ENCODE results near the gene BIRC6. TPM values are rescaled to one million over a fixed set of nuclear protein-coding genes. Genes with fewer than 3 reads are reported as not detected.
"Not testable (repeated sequence)": the region's sequence is repeated elsewhere in the genome, so short reads cannot be mapped to it uniquely, and the experiment has no call there.

Gene BIRC6
- 16.4 and 29.7 TPM in 2 replicates for total RNA-seq (2014; rRNA removed; shearing (Covaris generic))

- DNase-seq (ENCODE audit: low spot score): peak; percentile 88
Observed at GRCh38 chr2:32356681-32357317, at the start of gene BIRC6. TSS of gene BIRC6 (plus strand) at chr2:32357023. CDS start at chr2:32357162, 139 bp downstream.

- no peak for DNase-seq (ENCODE audit: low spot score)
Observed at GRCh38 chr2:32310577-32310976, 46.2 kb upstream of the BIRC6 start.

- no peak for DNase-seq (ENCODE audit: low spot score)
Observed at GRCh38 chr2:32314886-32315285, 41.9 kb upstream of the BIRC6 start.

- not testable (repeated sequence) for DNase-seq (ENCODE audit: low spot score)
Observed at GRCh38 chr2:32328679-32329078, 28.1 kb upstream of the BIRC6 start.

- not testable (repeated sequence) for DNase-seq (ENCODE audit: low spot score)
Observed at GRCh38 chr2:32329180-32329980, 27.4 kb upstream of the BIRC6 start.

- DNase-seq (ENCODE audit: low spot score): no peak
Observed at GRCh38 chr2:32330136-32330535, 26.7 kb upstream of the BIRC6 start.

GRCh38 chr2:32342801-32343200, 14.0 kb upstream of the BIRC6 start:
- DNase-seq (ENCODE audit: low spot score): no peak

- not testable (repeated sequence) for DNase-seq (ENCODE audit: low spot score)
Observed at GRCh38 chr2:32350797-32351196, 6.0 kb upstream of the BIRC6 start.

GRCh38 chr2:32355976-32356680, 695 bp upstream of the BIRC6 start:
- no peak for DNase-seq (ENCODE audit: low spot score)

GRCh38 chr2:32357318-32358110, 691 bp downstream of the BIRC6 start:
- no peak for DNase-seq (ENCODE audit: low spot score)

GRCh38 chr2:32358111-32358482, 1.3 kb downstream of the BIRC6 start:
- DNase-seq (ENCODE audit: low spot score): no peak

GRCh38 chr2:32360416-32360815, 3.6 kb downstream of the BIRC6 start:
- no peak for DNase-seq (ENCODE audit: low spot score)

- not testable (repeated sequence) for DNase-seq (ENCODE audit: low spot score)
Observed at GRCh38 chr2:32362997-32363396, 6.2 kb downstream of the BIRC6 start.

GRCh38 chr2:32363597-32363996, 6.8 kb downstream of the BIRC6 start:
- DNase-seq (ENCODE audit: low spot score): no peak

- DNase-seq (ENCODE audit: low spot score): not testable (repeated sequence)
Observed at GRCh38 chr2:32364290-32364689, 7.5 kb downstream of the BIRC6 start.

GRCh38 chr2:32365679-32366078, 8.9 kb downstream of the BIRC6 start:
- not testable (repeated sequence) for DNase-seq (ENCODE audit: low spot score)

- DNase-seq (ENCODE audit: low spot score): no peak
Observed at GRCh38 chr2:32366595-32366994, 9.8 kb downstream of the BIRC6 start.

- DNase-seq (ENCODE audit: low spot score): no peak
Observed at GRCh38 chr2:32369222-32369621, 12.4 kb downstream of the BIRC6 start.

GRCh38 chr2:32370942-32371341, 14.1 kb downstream of the BIRC6 start:
- DNase-seq (ENCODE audit: low spot score): not testable (repeated sequence)

- no peak for DNase-seq (ENCODE audit: low spot score)
Observed at GRCh38 chr2:32372519-32373182, 15.8 kb downstream of the BIRC6 start.

- no peak for DNase-seq (ENCODE audit: low spot score)
Observed at GRCh38 chr2:32375228-32375892, 18.5 kb downstream of the BIRC6 start.
